ENCODE data around the gene RNASE13.

GRCh38 chr14:21018286-21018685, 16.3 kb downstream of the RNASE13 start:
- TF ChIP-seq POLR2A (IDR thresholded peaks at IDR 0.05) = no peak
- no peak for TF ChIP-seq CTCF (IDR thresholded peaks at IDR 0.05)
- TF ChIP-seq POLR2AphosphoS5 (IDR thresholded peaks at IDR 0.05) = no peak
